ENCODE results near the gene KNSTRN. TPM values are rescaled to one million over a fixed set of nuclear protein-coding genes. Genes with fewer than 3 reads are reported as not detected.

Gene KNSTRN
- polyA plus RNA-seq, 1 donor (not counting 4 experiments of a cell fraction or from before 2014, with no cell fraction given), result 42.4 TPM

GRCh38 chr15:40366457-40367370 is 15.8 kb upstream of the KNSTRN start:
- Histone ChIP-seq H4K20me1 (ENCODE audit: control insufficient read depth, extremely low read depth, insufficient read depth, low read length) (no peaks in the 10 kb centered on the region), H3K27ac (ENCODE audit: control insufficient read depth, insufficient read depth, low read length) (no peak overlapping the region), H3K9me3 (ENCODE audit: control insufficient read depth, low read depth, low read length) (no peaks in the 10 kb centered on the region), H3K27me3 (ENCODE audit: control insufficient read depth, extremely low read depth, insufficient read depth, low read length) (peaks cover 4% of the 10 kb centered on the region), H2AFZ (ENCODE audit: control insufficient read depth, low read length) (no peak overlapping the region), H3K36me3 (ENCODE audit: control insufficient read depth in 2 of 2, extremely low read depth in 1 of 2, insufficient read depth in 2 of 2, low read length in 2 of 2) (no peaks in the 10 kb centered on the region), H3K4me2 (ENCODE audit: control insufficient read depth, extremely low read depth, insufficient read depth, low read depth, low read length) (no peak overlapping the region), H3K4me1 (ENCODE audit: control insufficient read depth, extremely low read depth, insufficient read depth, low read length) (peaks cover 12% of the 10 kb centered on the region), H3K9ac (ENCODE audit: control insufficient read depth, extremely low read depth, insufficient read depth, low read length) (no peak overlapping the region), H3K79me2 (ENCODE audit: control insufficient read depth, insufficient read depth, low read length) (no peaks in the 10 kb centered on the region), H3K9me1 (ENCODE audit: control insufficient read depth, extremely low read depth, insufficient read depth, low read length) (no peaks in the 10 kb centered on the region), H3K4me3 (ENCODE audit: control insufficient read depth in 2 of 3, extremely low read depth in 1 of 3, insufficient read depth in 2 of 3, low read depth in 1 of 3, low read length in 3 of 3) (no peak overlapping the region)
- TF ChIP-seq CTCF (optimal IDR thresholded peaks at IDR 0.05 in 1 of 3, IDR thresholded peaks at IDR 0.05 in 1 of 3, conservative IDR thresholded peaks at IDR 0.05 in 1 of 3; ENCODE audit: extremely low read depth in 1 of 3, insufficient read depth in 2 of 3, low read length in 3 of 3) (no peak), EZH2 (IDR thresholded peaks at IDR 0.05; ENCODE audit: low read length) (no peak)
- dilution Hi-C loops (cut with MboI; ENCODE audit: extremely low pct_ligation_motif_present, low sequenced_read_pairs), result no loop called here
- FAIRE-seq (no peak), DNase-seq (ENCODE audit: low read depth, low spot score) (no peak)

GRCh38 chr15:40367371-40367685 is 15.2 kb upstream of the KNSTRN start:
- FAIRE-seq (no peak), DNase-seq (ENCODE audit: low read depth, low spot score) (no peak)
- Histone ChIP-seq H3K9ac (ENCODE audit: control insufficient read depth, extremely low read depth, insufficient read depth, low read length) (no peak overlapping the region), H3K4me1 (ENCODE audit: control insufficient read depth, extremely low read depth, insufficient read depth, low read length) (peaks cover 12% of the 10 kb centered on the region), H3K9me1 (ENCODE audit: control insufficient read depth, extremely low read depth, insufficient read depth, low read length) (no peaks in the 10 kb centered on the region), H3K27ac (ENCODE audit: control insufficient read depth, insufficient read depth, low read length) (no peak overlapping the region), H3K27me3 (ENCODE audit: control insufficient read depth, extremely low read depth, insufficient read depth, low read length) (peaks cover 4% of the 10 kb centered on the region), H4K20me1 (ENCODE audit: control insufficient read depth, extremely low read depth, insufficient read depth, low read length) (no peaks in the 10 kb centered on the region), H3K36me3 (ENCODE audit: control insufficient read depth in 2 of 2, extremely low read depth in 1 of 2, insufficient read depth in 2 of 2, low read length in 2 of 2) (no peaks in the 10 kb centered on the region), H3K79me2 (ENCODE audit: control insufficient read depth, insufficient read depth, low read length) (no peaks in the 10 kb centered on the region), H3K4me2 (ENCODE audit: control insufficient read depth, extremely low read depth, insufficient read depth, low read depth, low read length) (peak overlapping the region; percentile 69), H2AFZ (ENCODE audit: control insufficient read depth, low read length) (peak overlapping the region; percentile 68), H3K9me3 (ENCODE audit: control insufficient read depth, low read depth, low read length) (no peaks in the 10 kb centered on the region), H3K4me3 (ENCODE audit: control insufficient read depth in 2 of 3, extremely low read depth in 1 of 3, insufficient read depth in 2 of 3, low read depth in 1 of 3, low read length in 3 of 3) (no peak overlapping the region)
- TF ChIP-seq CTCF (optimal IDR thresholded peaks at IDR 0.05 in 1 of 3, IDR thresholded peaks at IDR 0.05 in 1 of 3, conservative IDR thresholded peaks at IDR 0.05 in 1 of 3; ENCODE audit: extremely low read depth in 1 of 3, insufficient read depth in 2 of 3, low read length in 3 of 3) (no peak), EZH2 (IDR thresholded peaks at IDR 0.05; ENCODE audit: low read length) (no peak)
- dilution Hi-C loops (cut with MboI; ENCODE audit: extremely low pct_ligation_motif_present, low sequenced_read_pairs), result no loop called here

Measured in keratinocyte (primary cell).